Uterus (tissue), 3 donors: ENCODE measurements around the gene RMP24.

Experiments
- DNase-seq, 2 donors: peaks; one replicate each; pipeline ENCODE4 v3.0.0-alpha.2; 2019 to 2020
- H3K27ac ChIP-seq, 2 donors: fragments of 200-600 bp; sonication (generic); 1 replicate in 1 of 2; 2 replicates in 1 of 2; pipeline ENCODE4 v1.5.1; 2016 to 2018
- H3K27me3 ChIP-seq, 2 donors: fragments of 200-600 bp; sonication (generic); one replicate each; pipeline ENCODE4 v1.5.1; 2018 to 2019; ENCODE audit warnings: control low read depth in 1 of 2
- H3K36me3 ChIP-seq, 2 donors: fragments of 200-600 bp; sonication (generic); one replicate each; pipeline ENCODE4 v1.5.1; 2019; ENCODE audit warnings: control low read depth in 1 of 2
- H3K4me1 ChIP-seq, 2 donors: fragments of 200-600 bp; sonication (generic); one replicate each; pipeline ENCODE4 v1.5.1; 2018 to 2019; ENCODE audit warnings: control low read depth in 1 of 2
- H3K4me3 ChIP-seq, 2 donors: fragments of 200-600 bp; sonication (generic); 1 replicate in 1 of 2; 2 replicates in 1 of 2; pipeline ENCODE4 v1.5.1; 2018 to 2019; ENCODE audit warnings: mild to moderate bottlenecking in 1 of 2
- H3K9me3 ChIP-seq, 2 donors: fragments of 200-600 bp; sonication (generic); one replicate each; pipeline ENCODE4 v1.5.1; 2019; ENCODE audit warnings: control low read depth in 1 of 2
- POLR2A ChIP-seq, 2 donors: fragments of 450-650 bp; IDR thresholded peaks; one replicate each; pipeline ENCODE4 v1.6.1; 2016; ENCODE audit warnings: antibody characterized with exemption in 2 of 2, mild to moderate bottlenecking in 1 of 2, moderate library complexity in 1 of 2
- intact Hi-C: fragments of 100-400 bp; cut with DNase I; formaldehyde crosslinking; loops from one replicate; pipeline ENCODE4 v1.15.1; 2023; ENCODE audit warnings: low total_unique reads
- TF ChIP-seq, protein P1 (sequence below), 4 experiments: fragments of 200-600 bp in 2 of 4; fragments of 450-650 bp in 2 of 4; sonication (generic) in 2 of 4; IDR thresholded peaks; one replicate each; pipeline ENCODE4 v1.5.1; 2016 to 2019; ENCODE audit warnings: antibody characterized with exemption in 4 of 4, mild to moderate bottlenecking in 2 of 4, moderate library complexity in 1 of 4
- donor health status: DM: yes; HTN: yes; CAD: no.

The RMP24 gene

DNA sequence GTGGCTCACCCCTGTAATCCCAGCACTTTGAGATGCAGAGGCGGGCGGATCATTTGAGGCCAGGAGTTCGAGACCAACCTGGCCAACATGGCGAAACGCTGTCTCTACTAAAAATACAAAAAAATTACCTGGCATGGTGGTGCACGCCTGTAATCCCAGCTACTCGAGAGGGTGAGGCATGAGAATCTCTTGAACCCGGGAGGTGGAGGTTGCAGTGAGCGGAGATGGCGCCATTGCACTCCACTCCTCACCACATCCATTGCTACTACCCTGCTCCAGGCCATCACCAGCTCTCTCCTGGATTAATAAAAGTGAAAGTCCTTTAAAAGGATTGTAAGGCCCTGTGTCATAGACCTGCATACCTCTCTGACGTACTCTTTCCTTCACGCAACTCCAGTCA is 1.2 kb downstream of the RMP24 start:
- Histone ChIP-seq H3K4me3 (no peak overlapping the region), H3K27me3 (no peaks in the 10 kb centered on the region)

DNA sequence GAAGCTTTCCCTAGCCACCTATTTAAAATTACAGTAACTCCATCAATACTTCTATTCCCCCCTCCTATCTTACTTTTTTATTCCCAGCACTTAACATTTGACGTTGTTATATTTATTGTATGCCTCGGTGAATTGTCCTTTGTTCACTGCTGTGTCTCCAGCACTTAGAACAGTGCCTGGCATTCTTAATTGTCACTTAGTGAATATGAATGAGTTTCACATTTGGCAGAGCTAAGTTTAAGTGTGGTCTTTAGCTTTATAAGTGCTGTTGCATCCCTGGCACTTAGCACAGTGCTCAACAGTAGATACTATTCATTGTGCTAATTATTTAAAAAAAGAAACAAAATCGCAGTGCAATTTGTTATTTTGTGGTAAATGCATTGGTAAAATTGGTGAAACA is 1.7 kb downstream of the RMP24 start:
- intact Hi-C loops: no loop called here
- H3K4me3 ChIP-seq: no peak overlapping the region
- H3K27me3 ChIP-seq: no peaks in the 10 kb centered on the region
- DNase-seq: no peak
- peaks cover 3 to 8% of the 10 kb centered on the region in 2 donors for H3K4me1 ChIP-seq
- H3K9me3 ChIP-seq: no peaks in the 10 kb centered on the region
- no peaks in the 10 kb centered on the region for H3K36me3 ChIP-seq
- H3K27ac ChIP-seq: no peak overlapping the region
- TF ChIP-seq, protein P1, sequence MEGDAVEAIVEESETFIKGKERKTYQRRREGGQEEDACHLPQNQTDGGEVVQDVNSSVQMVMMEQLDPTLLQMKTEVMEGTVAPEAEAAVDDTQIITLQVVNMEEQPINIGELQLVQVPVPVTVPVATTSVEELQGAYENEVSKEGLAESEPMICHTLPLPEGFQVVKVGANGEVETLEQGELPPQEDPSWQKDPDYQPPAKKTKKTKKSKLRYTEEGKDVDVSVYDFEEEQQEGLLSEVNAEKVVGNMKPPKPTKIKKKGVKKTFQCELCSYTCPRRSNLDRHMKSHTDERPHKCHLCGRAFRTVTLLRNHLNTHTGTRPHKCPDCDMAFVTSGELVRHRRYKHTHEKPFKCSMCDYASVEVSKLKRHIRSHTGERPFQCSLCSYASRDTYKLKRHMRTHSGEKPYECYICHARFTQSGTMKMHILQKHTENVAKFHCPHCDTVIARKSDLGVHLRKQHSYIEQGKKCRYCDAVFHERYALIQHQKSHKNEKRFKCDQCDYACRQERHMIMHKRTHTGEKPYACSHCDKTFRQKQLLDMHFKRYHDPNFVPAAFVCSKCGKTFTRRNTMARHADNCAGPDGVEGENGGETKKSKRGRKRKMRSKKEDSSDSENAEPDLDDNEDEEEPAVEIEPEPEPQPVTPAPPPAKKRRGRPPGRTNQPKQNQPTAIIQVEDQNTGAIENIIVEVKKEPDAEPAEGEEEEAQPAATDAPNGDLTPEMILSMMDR (IDR thresholded peaks at IDR 0.05): no peak
- TF ChIP-seq POLR2A (IDR thresholded peaks at IDR 0.05): no peak

More for the DNA sequence above, 1.2 kb downstream of the RMP24 start:
- H3K27ac ChIP-seq: no peak overlapping the region
- DNase-seq: no peak
- H3K36me3 ChIP-seq: no peaks in the 10 kb centered on the region
- H3K9me3 ChIP-seq: no peaks in the 10 kb centered on the region
- peaks cover 3 to 8% of the 10 kb centered on the region in 2 donors for H3K4me1 ChIP-seq
- no peak for TF ChIP-seq POLR2A (IDR thresholded peaks at IDR 0.05)
- TF ChIP-seq, protein P1 (IDR thresholded peaks at IDR 0.05): no peak
- intact Hi-C loops: no loop called here

DNA sequence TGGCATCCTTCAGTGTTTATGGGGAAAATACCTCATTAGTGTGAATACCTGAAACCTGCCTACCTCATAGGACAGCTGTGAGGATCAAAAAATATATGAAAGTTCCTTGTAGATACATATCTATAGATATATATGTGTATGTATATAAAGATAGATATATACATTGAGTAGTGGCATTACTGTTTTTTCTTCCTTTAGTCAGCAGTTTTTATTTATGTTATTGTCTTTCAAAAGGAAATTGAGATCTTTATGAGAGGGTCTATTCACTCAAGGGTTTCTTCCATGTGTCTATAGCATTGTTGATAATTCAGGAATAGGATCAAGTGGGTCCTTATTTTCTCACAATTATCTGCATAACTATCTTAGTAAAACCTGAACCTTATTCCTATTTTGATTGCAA is 6.6 kb downstream of the RMP24 start:
- intact Hi-C loops: no loop called here
- Histone ChIP-seq H3K4me1 (no peaks in the 10 kb centered on the region), H3K4me3 (no peak overlapping the region), H3K27ac (no peak overlapping the region), H3K36me3 (no peaks in the 10 kb centered on the region), H3K9me3 (no peaks in the 10 kb centered on the region), H3K27me3 (no peaks in the 10 kb centered on the region)
- TF ChIP-seq, protein P1 (IDR thresholded peaks at IDR 0.05): no peak
- no peak for TF ChIP-seq POLR2A (IDR thresholded peaks at IDR 0.05)
- no peak for DNase-seq

DNA sequence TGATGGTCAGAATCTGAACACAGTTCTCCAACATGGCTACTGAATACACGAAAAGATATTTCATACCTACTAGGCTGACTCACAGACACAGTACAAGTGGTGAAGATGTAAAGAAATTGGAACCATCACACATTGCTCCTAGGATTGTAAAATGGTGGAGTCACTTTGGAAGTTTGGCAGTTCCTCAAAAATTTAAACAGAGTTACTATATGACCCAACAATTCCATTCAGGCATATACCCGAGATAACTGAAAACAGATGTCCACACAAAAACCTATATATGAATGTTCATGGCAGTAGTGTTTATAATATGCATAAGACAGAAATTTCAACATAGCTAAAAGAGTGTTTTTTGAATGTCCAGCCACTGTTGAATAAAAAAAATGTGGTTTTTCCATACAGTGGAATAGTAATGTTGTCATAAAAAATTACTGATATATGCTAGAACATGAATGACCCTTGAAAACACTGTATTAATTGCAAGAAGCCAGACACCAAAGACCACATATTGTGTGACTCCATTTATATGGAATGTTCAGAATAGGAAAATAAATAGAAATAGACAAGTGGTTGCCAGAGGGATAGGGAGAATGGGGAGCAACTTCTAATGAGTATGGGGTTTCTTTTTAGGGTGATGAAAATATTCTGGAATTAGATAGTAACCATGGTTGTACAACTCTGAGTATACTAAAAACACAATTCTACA is 10.1 kb downstream of the RMP24 start:
- no peaks in the 10 kb centered on the region for H3K36me3 ChIP-seq
- no peaks in the 10 kb centered on the region for H3K4me1 ChIP-seq
- H3K4me3 ChIP-seq: no peak overlapping the region
- intact Hi-C loops: no loop called here
- DNase-seq: no peak
- no peaks in the 10 kb centered on the region for H3K27me3 ChIP-seq
- TF ChIP-seq POLR2A (IDR thresholded peaks at IDR 0.05): no peak
- TF ChIP-seq, protein P1 (IDR thresholded peaks at IDR 0.05): no peak
- H3K27ac ChIP-seq: no peak overlapping the region
- no peaks in the 10 kb centered on the region for H3K9me3 ChIP-seq

DNA sequence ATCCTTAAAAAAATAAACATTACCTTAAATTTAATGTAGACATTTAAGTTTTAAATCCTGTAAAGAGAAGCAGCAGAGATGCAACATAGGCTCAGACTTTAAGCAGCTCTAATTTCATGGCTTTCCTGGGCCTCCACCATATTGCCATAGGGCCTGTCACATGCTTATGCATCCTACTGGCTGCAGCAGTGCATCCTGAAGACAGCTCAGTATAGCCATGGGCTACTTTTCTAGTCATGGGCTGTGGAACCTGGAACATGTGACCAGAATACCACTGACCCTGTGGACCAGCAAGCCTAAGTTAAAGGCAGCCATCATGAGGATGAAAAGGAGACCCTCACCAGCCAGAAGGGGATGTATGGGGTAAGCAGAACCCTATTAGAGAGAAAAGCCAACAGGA is 10.7 kb downstream of the RMP24 start:
- Histone ChIP-seq H3K4me3 (no peak overlapping the region), H3K27ac (no peak overlapping the region), H3K9me3 (no peaks in the 10 kb centered on the region), H3K27me3 (no peaks in the 10 kb centered on the region), H3K4me1 (no peaks in the 10 kb centered on the region), H3K36me3 (no peaks in the 10 kb centered on the region)
- intact Hi-C loops: no loop called here
- TF ChIP-seq, protein P1 (IDR thresholded peaks at IDR 0.05): no peak
- TF ChIP-seq POLR2A (IDR thresholded peaks at IDR 0.05): no peak
- no peak for DNase-seq
